Stimulated activated CD4-positive, alpha-beta T cell treated with anti-CD3 and anti-CD28 coated beads, Interleukin-4, amount 100 ng/mL, for 4 hours (primary cell): ENCODE data around the gene NEDD4L.
"Not testable (repeated sequence)": the region's sequence is repeated elsewhere in the genome, so short reads cannot be mapped to it uniquely, and the experiment has no call there.

Source experiments
- DNase-seq, 2 experiments: peaks; one replicate each; pipeline ENCODE4 v3.0.0-alpha.2; 2020

NEDD4L gene

GRCh38 chr18:58407649-58408407, 363.8 kb downstream of the NEDD4L start:
- DNase-seq = no peak

- no peak for DNase-seq
Measured at GRCh38 chr18:58408665-58409064, 364.6 kb downstream of the NEDD4L start.

GRCh38 chr18:58409802-58410445, 365.9 kb downstream of the NEDD4L start:
- DNase-seq = no peak

GRCh38 chr18:58411323-58411722, 367.3 kb downstream of the NEDD4L start:
- DNase-seq = no peak

GRCh38 chr18:58412844-58413666, 369.0 kb downstream of the NEDD4L start:
- DNase-seq = no peak

GRCh38 chr18:58413667-58414628, 369.9 kb downstream of the NEDD4L start:
- DNase-seq = no peak

- DNase-seq = no peak
Measured at GRCh38 chr18:58416014-58416703, 372.1 kb downstream of the NEDD4L start.

- no peak for DNase-seq
Measured at GRCh38 chr18:58416704-58417683, 373.0 kb downstream of the NEDD4L start.

- no peak for DNase-seq
Measured at GRCh38 chr18:58417752-58418151, 373.7 kb downstream of the NEDD4L start.

GRCh38 chr18:58418361-58418760, 374.3 kb downstream of the NEDD4L start:
- DNase-seq = no peak

GRCh38 chr18:58419587-58420199, 375.7 kb downstream of the NEDD4L start:
- DNase-seq = no peak

GRCh38 chr18:58426611-58427010, 382.6 kb downstream of the NEDD4L start:
- DNase-seq = no peak

- no peak for DNase-seq
Measured at GRCh38 chr18:58427321-58427720, 383.3 kb downstream of the NEDD4L start.

GRCh38 chr18:58429442-58429841, 385.4 kb downstream of the NEDD4L start:
- no peak for DNase-seq

- no peak for DNase-seq
Measured at GRCh38 chr18:58431215-58431614, 387.2 kb downstream of the NEDD4L start.

- DNase-seq = no peak
Measured at GRCh38 chr18:58432050-58432727, 388.2 kb downstream of the NEDD4L start.

GRCh38 chr18:58435221-58436005, 391.4 kb downstream of the NEDD4L start:
- DNase-seq = not testable (repeated sequence)

- no peak for DNase-seq
Measured at GRCh38 chr18:58438161-58438957, 394.3 kb downstream of the NEDD4L start.
